H1 (cell line): ENCODE data around the gene DYSF. TPM values are rescaled to one million over a fixed set of nuclear protein-coding genes. Genes with fewer than 3 reads are reported as not detected.

Experiments used
- CTCF ChIA-PET: fragments of 300-600 bp; sonication (Branson Sonifier 250); formaldehyde crosslinking; loops from one replicate; lab custom pipeline; 2021; ENCODE audit not compliant: partially characterized antibody; lab: Charles Lee
- POLR2A ChIA-PET: fragments of 300-600 bp; sonication (Branson Sonifier 250); formaldehyde crosslinking; loops from one replicate; lab custom pipeline; 2021; ENCODE audit warnings: inconsistent platforms; ENCODE audit not compliant: partially characterized antibody; lab: Charles Lee
- DNase-seq, 2 experiments: peaks; one replicate each; pipeline versions ENCODE4 v3.0.0 to v3.0.0-alpha.2; 2010 to 2022; ENCODE audit warnings: low spot score in 2 of 2, low read depth in 1 of 2, mixed read lengths in 1 of 2
- FAIRE-seq: peaks from 2 replicates; lab custom pipeline; 2011; peaks lifted over from hg19 to GRCh38; lab: Jason Lieb, UNC
- H2AFZ ChIP-seq: 2 replicates; pipeline ENCODE4 v1.8.1; 2012; ENCODE audit warnings: low read length, inconsistent platforms
- H2AK5ac ChIP-seq: 2 replicates; pipeline ENCODE4 v1.6.1; 2013; ENCODE audit warnings: low read depth, low read length
- H2BK120ac ChIP-seq: replicated peaks from 2 replicates; pipeline ENCODE3; 2013; ENCODE audit warnings: low read depth, low read length, inconsistent platforms
- H2BK12ac ChIP-seq: 2 replicates; pipeline ENCODE4 v1.6.1; 2013; ENCODE audit warnings: low read depth, low read length
- H2BK15ac ChIP-seq: 2 replicates; pipeline ENCODE4 v1.6.1; 2013; ENCODE audit warnings: low read length
- H2BK20ac ChIP-seq: 2 replicates; pipeline ENCODE4 v1.6.1; 2013; ENCODE audit warnings: low read length
- H2BK5ac ChIP-seq: 2 replicates; pipeline ENCODE4 v1.6.1; 2013; ENCODE audit warnings: low read depth, low read length
- H3K14ac ChIP-seq: 2 replicates; pipeline ENCODE4 v1.6.1; 2013; ENCODE audit warnings: inconsistent platforms; ENCODE audit not compliant: insufficient read length
- H3K18ac ChIP-seq: 2 replicates; pipeline ENCODE4 v1.6.1; 2013; ENCODE audit warnings: low read length; ENCODE audit errors: extremely low read depth
- H3K23ac ChIP-seq: 2 replicates; pipeline ENCODE4 v1.6.1; 2013; ENCODE audit warnings: inconsistent platforms; ENCODE audit not compliant: insufficient read length
- H3K23me2 ChIP-seq: 2 replicates; pipeline ENCODE4 v1.6.1; 2013; ENCODE audit warnings: low read depth, low read length
- H3K27ac ChIP-seq: 2 replicates; pipeline ENCODE4 v1.6.1; 2011; ENCODE audit warnings: low read depth, low read length, inconsistent platforms
- H3K27me3 ChIP-seq, 4 experiments: replicated peaks in 1 of 4; 1 replicate in 1 of 4; 2 replicates in 3 of 4; pipeline versions ENCODE4 v1.6.1 to v1.8.1; 2011 to 2013; ENCODE audit warnings: low read length in 3 of 4, mild to moderate bottlenecking in 3 of 4, inconsistent platforms in 2 of 4, mixed read lengths in 2 of 4, moderate library complexity in 1 of 4; ENCODE audit not compliant: control insufficient read depth in 3 of 4, insufficient read depth in 3 of 4; ENCODE audit errors: extremely low read depth in 1 of 4
- H3K36me3 ChIP-seq, 4 experiments: 2 replicates each; pipeline versions ENCODE4 v1.6.1 to v1.8.1; 2011 to 2013; ENCODE audit warnings: mild to moderate bottlenecking in 4 of 4, low read length in 3 of 4, moderate library complexity in 2 of 4, control low read depth in 1 of 4, inconsistent platforms in 1 of 4; ENCODE audit not compliant: insufficient read depth in 4 of 4, control insufficient read depth in 2 of 4
- H3K4ac ChIP-seq: replicated peaks from 2 replicates; pipeline ENCODE3; 2013; ENCODE audit warnings: low read length, low read depth, mixed read lengths, inconsistent platforms; ENCODE audit not compliant: insufficient read length
- H3K4me1 ChIP-seq, 4 experiments: replicated peaks in 1 of 4; 1 replicate in 1 of 4; 2 replicates in 3 of 4; pipeline versions ENCODE4 v1.6.1 to v1.8.1; 2011 to 2013; ENCODE audit warnings: low read length in 3 of 4, inconsistent platforms in 2 of 4, mixed read lengths in 1 of 4; ENCODE audit not compliant: insufficient read depth in 4 of 4, control insufficient read depth in 3 of 4
- H3K4me2 ChIP-seq, 2 experiments: 2 replicates each; pipeline versions ENCODE4 v1.6.1 to v1.8.1; 2011 to 2013; ENCODE audit warnings: low read depth in 2 of 2, low read length in 2 of 2, control low read depth in 1 of 2, inconsistent platforms in 1 of 2, mild to moderate bottlenecking in 1 of 2; ENCODE audit not compliant: insufficient read depth in 1 of 2
- H3K4me3 ChIP-seq, 4 experiments: fragments of 200-600, 300-600 bp in 1 of 4; sonication (generic), shearing (Covaris generic), sonication (Bioruptor Twin) in 1 of 4; 2 replicates each; pipeline versions ENCODE4 v1.5.1 to v1.8.1; 2011 to 2016; ENCODE audit warnings: low read length in 4 of 4, low read depth in 3 of 4, control low read depth in 2 of 4, inconsistent platforms in 2 of 4, mild to moderate bottlenecking in 2 of 4, mixed read lengths in 1 of 4, moderate library complexity in 1 of 4; ENCODE audit not compliant: insufficient read depth in 2 of 4; ENCODE audit errors: extremely low read depth in 1 of 4
- H3K56ac ChIP-seq: replicated peaks from 2 replicates; pipeline ENCODE3; 2013; ENCODE audit warnings: low read depth, mild to moderate bottlenecking, mixed read lengths, low read length, inconsistent platforms; ENCODE audit not compliant: insufficient read length
- H3K79me1 ChIP-seq: 2 replicates; pipeline ENCODE4 v1.6.1; 2013; ENCODE audit warnings: low read depth, low read length, control low read depth
- H3K79me2 ChIP-seq, 2 experiments: 2 replicates each; pipeline versions ENCODE4 v1.6.1 to v1.8.1; 2012 to 2013; ENCODE audit warnings: low read length in 2 of 2, mild to moderate bottlenecking in 2 of 2, inconsistent platforms in 1 of 2; ENCODE audit not compliant: insufficient read depth in 2 of 2, control insufficient read depth in 1 of 2
- H3K9ac ChIP-seq, 4 experiments: replicated peaks in 1 of 4; 1 replicate in 1 of 4; 2 replicates in 3 of 4; pipeline versions ENCODE4 v1.6.1 to v1.8.1; 2011 to 2013; ENCODE audit warnings: low read depth in 3 of 4, low read length in 3 of 4, control low read depth in 2 of 4, mild to moderate bottlenecking in 2 of 4, moderate library complexity in 2 of 4, inconsistent platforms in 1 of 4; ENCODE audit errors: extremely low read depth in 1 of 4
- H3K9me3 ChIP-seq, 2 experiments: 2 replicates each; pipeline versions ENCODE4 v1.6.1 to v1.8.1; 2012 to 2013; ENCODE audit warnings: mild to moderate bottlenecking in 2 of 2, moderate library complexity in 2 of 2, control low read depth in 1 of 2, inconsistent platforms in 1 of 2, low read depth in 1 of 2, low read length in 1 of 2, mixed read lengths in 1 of 2; ENCODE audit not compliant: insufficient read depth in 2 of 2
- H4K20me1 ChIP-seq, 2 experiments: replicated peaks in 1 of 2; 2 replicates each; pipeline versions ENCODE3 to v1.8.1; 2011 to 2013; ENCODE audit warnings: inconsistent platforms in 2 of 2, low read length in 2 of 2, mild to moderate bottlenecking in 1 of 2; ENCODE audit not compliant: insufficient read depth in 2 of 2, control insufficient read depth in 1 of 2
- H4K5ac ChIP-seq: 2 replicates; pipeline ENCODE4 v1.6.1; 2013; ENCODE audit warnings: low read length, low read depth, mixed read lengths, inconsistent platforms; ENCODE audit not compliant: insufficient read length
- H4K8ac ChIP-seq: 2 replicates; pipeline ENCODE4 v1.8.0; 2013; ENCODE audit warnings: mild to moderate bottlenecking, moderate library complexity, low read length, inconsistent platforms; ENCODE audit not compliant: insufficient read depth; ENCODE audit errors: extremely low read depth
- H4K91ac ChIP-seq: replicated peaks from 2 replicates; pipeline ENCODE3; 2013; ENCODE audit warnings: low read length, mixed read lengths, inconsistent platforms; ENCODE audit not compliant: insufficient read length
- ASH2L ChIP-seq: fragments of 200-600, 300-600 bp; sonication (generic); IDR thresholded peaks from one replicate; pipeline ENCODE4 v1.7.1; 2017; ENCODE audit warnings: low read length
- BRCA1 ChIP-seq: IDR thresholded peaks from 2 replicates; pipeline ENCODE4 v1.6.1; 2012; ENCODE audit warnings: low read depth, low read length, improper control_type of control experiment
- CBX8 ChIP-seq: fragments of 300-800, 300-1000 bp; sonication (generic); IDR thresholded peaks from 2 replicates; pipeline ENCODE4 v1.7.1; 2016; ENCODE audit warnings: low read depth, low read length, borderline replicate concordance
- CHD1 ChIP-seq: IDR thresholded peaks from 2 replicates; pipeline ENCODE4 v1.6.1; 2012; ENCODE audit warnings: low read depth, low read length, improper control_type of control experiment
- EGR1 ChIP-seq: IDR thresholded peaks from 2 replicates; pipeline ENCODE4 v1.6.1; 2011; ENCODE audit warnings: low read depth, low read length, borderline replicate concordance
- EZH2 ChIP-seq: fragments of 200-600 bp; sonication (generic); IDR thresholded peaks from 2 replicates; pipeline ENCODE4 v1.7.1; 2012; ENCODE audit warnings: low read depth, mild to moderate bottlenecking, moderate library complexity, low read length, inconsistent platforms; ENCODE audit not compliant: severe bottlenecking
- HDAC6 ChIP-seq: IDR thresholded peaks from one replicate; pipeline ENCODE4 v1.7.1; 2012; ENCODE audit warnings: low read depth, mild to moderate bottlenecking, inconsistent platforms, low read length, moderate library complexity
- KDM1A ChIP-seq: fragments of 200-600, 300-600 bp; sonication (generic); IDR thresholded peaks from 2 replicates; pipeline ENCODE4 v1.7.1; 2016; ENCODE audit warnings: mild to moderate bottlenecking, low read length, borderline replicate concordance
- KDM4A ChIP-seq: IDR thresholded peaks from one replicate; pipeline ENCODE4 v1.7.1; 2012; ENCODE audit warnings: low read depth, mild to moderate bottlenecking, moderate library complexity, low read length, inconsistent platforms; ENCODE audit not compliant: severe bottlenecking
- KDM5A ChIP-seq: fragments of 200-600 bp; IDR thresholded peaks from 2 replicates; pipeline ENCODE4 v1.7.1; 2012; ENCODE audit warnings: mild to moderate bottlenecking, low read length, inconsistent platforms, mixed read lengths
- RAD21 ChIP-seq, 2 experiments: IDR thresholded peaks in 1 of 2; conservative IDR thresholded peaks in 1 of 2; 2 replicates each; pipeline ENCODE4 v1.6.1; 2011; ENCODE audit warnings: low read depth in 2 of 2, low read length in 2 of 2, improper control_type of control experiment in 1 of 2, inconsistent platforms in 1 of 2, mild to moderate bottlenecking in 1 of 2, moderate library complexity in 1 of 2
- TBP ChIP-seq: IDR thresholded peaks from 2 replicates; pipeline ENCODE4 v1.6.1; 2011; ENCODE audit warnings: low read depth, low read length, improper control_type of control experiment
- WGBS, 2 experiments: shearing (Covaris generic) in 1 of 2; methylation state at CpG; one replicate each; pipeline versions ENCODE4 v1.1.6 to v1.1.7; 2013 to 2015; ENCODE audit warnings: low lambda C conversion rate in 2 of 2, mixed read lengths in 2 of 2, inconsistent platforms in 1 of 2, low coverage in 1 of 2, missing lambda C conversion rate in 1 of 2; ENCODE audit not compliant: insufficient replicate concordance in 2 of 2, insufficient coverage in 1 of 2, insufficient read length in 1 of 2; ENCODE audit errors: extremely low coverage in 1 of 2, missing lambda C conversion rate in 1 of 2; 5-methylcytosine and 5-hydroxymethylcytosine counted together
- polyA plus RNA-seq, 7 experiments: library from polyadenylated mRNA; depleted of rRNA in 3 of 7; stranded (reverse) in 5 of 7; unstranded in 2 of 7; fragments of >200 nt in 5 of 7; fragments of 200-250 nt in 2 of 7; gene quantifications; 1 replicate in 5 of 7; 2 replicates in 1 of 7; 4 replicates in 1 of 7; pipeline versions ENCODE4 v1.2.1 to v1.2.3, GENCODE V29; 2011 to 2013; ENCODE audit warnings: missing spikeins in 2 of 7, mixed read lengths in 2 of 7
- total RNA-seq: library from RNA; stranded (reverse); fragmentation: NEBNext Ultra II Directional; extraction: Animal tissue kit (Norgen Biotek cat#: 25700); gene quantifications from 2 replicates; pipeline ENCODE4 v1.2.1, GENCODE V29; 2021

DYSF gene
- total and polyA plus RNA-seq, 2 of the 8 experiments (the other 6 are each of a cell fraction or from before 2014, with no cell fraction given): 5.8 to 7.1 TPM

GRCh38 chr2:71613953-71614925 is 160.9 kb downstream of the DYSF start:
- no peak overlapping the region for H3K23ac ChIP-seq
- no peak overlapping the region for H3K4me3 ChIP-seq
- 87% methylated on average over 8 of the region's 8 CpGs; no CpG with 5 or more reads in 1 of the 2 experiments for WGBS, 2 experiments
- FAIRE-seq (no peak), DNase-seq (peak in 1 of 2 experiments; percentile 33)
- no peak overlapping the region for H2BK20ac ChIP-seq
- H4K8ac ChIP-seq: no peak overlapping the region; the same call in none of the 2 replicates
- H3K4me2 ChIP-seq: no peak overlapping the region
- no peak overlapping the region for H3K27ac ChIP-seq
- no peaks in the 10 kb centered on the region for H3K79me2 ChIP-seq
- ChIA-PET CTCF (interaction anchor here (0.8 to 1.5 kb wide), 4 partner anchors 10 to 73 kb away, joined by 3 to 4 read pairs (median 3); no protein-coding TSS in a partner anchor), POLR2A (no interaction called here)
- no peak overlapping the region for H3K14ac ChIP-seq
- H2BK120ac ChIP-seq: no peak overlapping the region
- H2AK5ac ChIP-seq: no peak overlapping the region
- no peak overlapping the region for H2BK5ac ChIP-seq
- H3K9me3 ChIP-seq: no peaks in the 10 kb centered on the region
- no peaks in the 10 kb centered on the region for H3K36me3 ChIP-seq
- no peak overlapping the region for H3K18ac ChIP-seq
- no peaks in the 10 kb centered on the region for H3K79me1 ChIP-seq
- H2BK12ac ChIP-seq: no peak overlapping the region
- H3K27me3 ChIP-seq: no peaks in the 10 kb centered on the region; a peak in 1 of 7 replicates
- no peak overlapping the region for H4K5ac ChIP-seq
- no peak overlapping the region for H2BK15ac ChIP-seq
- H3K4me1 ChIP-seq: no peaks in the 10 kb centered on the region
- H3K23me2 ChIP-seq: peaks cover 13% of the 10 kb centered on the region; the same call in 1 of the 2 replicates
- no peak overlapping the region for H4K91ac ChIP-seq
- H3K56ac ChIP-seq: no peak overlapping the region
- H3K9ac ChIP-seq: no peak overlapping the region
- no peak overlapping the region for H3K4ac ChIP-seq
- H2AFZ ChIP-seq: no peak overlapping the region
- H4K20me1 ChIP-seq: peaks cover 0 to 4% of the 10 kb centered on the region in 2 experiments
- no peak for TF ChIP-seq EGR1
- no peak for TF ChIP-seq HDAC6
- TF ChIP-seq KDM1A: no peak
- no peak for TF ChIP-seq RAD21 (IDR thresholded peaks at IDR 0.05 in 1 of 2, conservative IDR thresholded peaks at IDR 0.05 in 1 of 2; ENCODE audit: low read depth in 2 of 2, low read length in 2 of 2)
- TF ChIP-seq KDM4A: no peak
- TF ChIP-seq TBP: no peak
- TF ChIP-seq BRCA1: no peak
- no peak for TF ChIP-seq CBX8
- no peak for TF ChIP-seq KDM5A
- TF ChIP-seq ASH2L: no peak
- TF ChIP-seq EZH2: no peak
- no peak for TF ChIP-seq CHD1
